ENCODE results near the gene HS1BP3. TPM values are rescaled to one million over a fixed set of nuclear protein-coding genes. Genes with fewer than 3 reads are reported as not detected.
A peak's percentile ranks its signal among the peaks of the same experiment; 100 is the strongest.

Gene HS1BP3
- total and polyA plus RNA-seq, 2 of the 13 experiments (the other 11 are each of a cell fraction or from before 2014, with no cell fraction given) = 15.2 to 22.0 TPM

DNA sequence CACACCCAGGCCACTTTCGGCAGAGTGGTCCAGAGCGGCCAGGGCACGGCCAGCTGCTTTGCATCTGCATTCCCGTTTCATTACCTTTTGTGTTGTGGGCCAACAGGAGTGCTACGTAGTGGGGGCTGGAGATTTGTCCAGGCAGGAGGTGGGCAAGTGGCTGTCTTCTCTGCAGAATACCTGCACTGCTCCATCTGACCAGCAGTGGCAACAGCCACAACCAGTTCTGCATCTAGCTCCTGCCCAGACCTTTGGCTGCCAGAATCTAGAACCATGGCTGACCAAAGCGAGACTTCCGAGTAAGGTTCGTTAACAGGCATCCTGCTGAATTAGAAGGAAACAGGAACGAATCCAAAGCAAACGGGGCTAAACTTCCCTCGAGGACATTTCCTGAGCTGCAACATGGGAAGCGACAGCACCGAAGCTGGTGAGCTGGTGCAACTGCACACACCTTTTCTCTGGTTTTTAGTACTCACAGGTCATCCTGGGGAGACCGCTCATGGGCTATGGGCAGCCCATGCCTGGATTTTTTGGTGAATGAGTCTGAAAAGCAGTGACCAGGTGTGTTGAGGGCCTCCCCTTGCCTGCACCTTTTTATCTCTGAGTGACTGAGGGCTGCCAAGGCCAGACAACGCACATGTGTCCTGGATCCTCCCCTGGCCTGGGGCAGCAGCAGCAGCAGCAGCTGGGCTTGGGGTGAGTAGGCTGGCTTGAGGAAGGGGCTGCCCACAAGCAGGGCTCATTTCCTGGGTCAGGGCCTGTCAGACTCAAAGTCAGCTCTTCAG lies 26.6 kb upstream of the HS1BP3 start (continued):
- TF ChIP-seq, protein P1, sequence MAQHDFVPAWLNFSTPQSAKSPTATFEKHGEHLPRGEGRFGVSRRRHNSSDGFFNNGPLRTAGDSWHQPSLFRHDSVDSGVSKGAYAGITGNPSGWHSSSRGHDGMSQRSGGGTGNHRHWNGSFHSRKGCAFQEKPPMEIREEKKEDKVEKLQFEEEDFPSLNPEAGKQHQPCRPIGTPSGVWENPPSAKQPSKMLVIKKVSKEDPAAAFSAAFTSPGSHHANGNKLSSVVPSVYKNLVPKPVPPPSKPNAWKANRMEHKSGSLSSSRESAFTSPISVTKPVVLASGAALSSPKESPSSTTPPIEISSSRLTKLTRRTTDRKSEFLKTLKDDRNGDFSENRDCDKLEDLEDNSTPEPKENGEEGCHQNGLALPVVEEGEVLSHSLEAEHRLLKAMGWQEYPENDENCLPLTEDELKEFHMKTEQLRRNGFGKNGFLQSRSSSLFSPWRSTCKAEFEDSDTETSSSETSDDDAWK (CRISPR knock-in tag; IDR thresholded peaks at IDR 0.05) = no peak
- TF ChIP-seq SALL1 (CRISPR knock-in tag; IDR thresholded peaks at IDR 0.05) = peak; percentile 24; the same call in 1 of the 2 replicates

DNA sequence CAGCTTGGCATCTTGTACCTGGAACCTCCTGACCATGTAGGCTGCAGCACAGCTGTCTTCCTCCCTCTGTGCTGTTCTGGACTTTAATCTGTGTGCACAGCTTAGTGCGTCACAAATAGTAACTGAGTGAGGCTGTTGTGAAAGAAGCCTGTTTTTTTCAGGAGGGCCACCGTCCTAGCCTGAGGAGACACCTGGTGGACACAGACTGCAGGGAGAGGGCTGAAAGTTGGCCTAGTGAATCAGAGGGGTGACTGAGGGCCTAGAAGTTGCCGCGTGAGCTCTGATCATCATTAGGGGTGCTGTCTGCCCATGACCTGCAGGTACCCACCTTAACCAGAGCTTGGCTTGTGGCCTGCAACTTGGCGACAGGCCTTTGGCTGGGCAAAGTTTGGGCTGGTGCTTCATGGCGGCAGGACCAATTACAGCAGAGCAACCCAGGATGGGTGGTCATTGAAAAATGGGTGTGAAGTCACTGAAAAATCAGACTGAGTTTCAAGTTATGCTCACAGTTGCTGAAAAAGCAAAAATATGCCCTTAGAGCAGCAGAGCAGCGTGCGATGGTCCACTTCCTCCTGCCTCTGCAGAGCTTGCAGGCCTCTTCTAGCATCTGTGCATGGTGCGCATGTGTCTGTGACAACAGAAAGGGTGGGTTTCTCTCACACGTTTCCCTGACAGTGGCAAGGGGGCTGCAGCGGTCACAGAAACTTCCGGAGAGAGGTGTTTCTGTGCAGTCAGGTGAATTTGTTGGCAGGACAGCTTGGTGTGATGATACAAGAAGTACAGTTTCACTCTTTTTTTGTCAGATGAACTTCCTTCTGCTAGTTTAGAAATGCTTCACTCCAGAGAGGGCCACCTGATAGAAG lies 25.7 kb upstream of the HS1BP3 start:
- H3K4me3 ChIP-seq (replicated peaks in 1 of 3; ENCODE audit: insufficient read depth in 1 of 3, low read depth in 2 of 3, low read length in 3 of 3) = peak overlapping the region in 2 of 3 experiments; percentile 36 to 64; a peak in 3 of 6 replicates
- H3K27me3 ChIP-seq (ENCODE audit: control insufficient read depth in 1 of 2, insufficient read depth in 2 of 2, low read length in 2 of 2) = no peaks in the 10 kb centered on the region
- ATAC-seq (peak; percentile 87), DNase-seq (ENCODE audit: low spot score) (peak; percentile 99), FAIRE-seq (peak; percentile 98)
- H2AFZ ChIP-seq (ENCODE audit: low read length) = no peak overlapping the region
- in situ Hi-C loops (cut with HindIII; ENCODE audit: extremely low pct_ligation_motif_present, low pct_unique_long_range_greater_than_20kb) (no loop called here), intact Hi-C loops (cut with micrococcal nuclease; ENCODE audit: unreplicated experiment) (loop anchor here (1.0 to 5.0 kb wide), 5 partner anchors 10 to 240 kb away; no protein-coding TSS in a partner anchor)
- BruUV-seq (replicated peaks) = no TSS peak
- ChIA-PET POLR2A (interaction anchor here (1.0 to 6.3 kb wide), 14 partner anchors 9 to 325 kb away, joined by 3 to 216 read pairs (median 5); partner anchors contain the start of genes GDF7, HS1BP3, LDAH and RHOB), CTCF (ENCODE audit: low intra/inter-chr PET ratio, low total read pairs) (interaction anchor here (0.9 to 3.0 kb wide), 6 partner anchors 10 to 286 kb away, joined by 3 to 61 read pairs (median 6); partner anchors contain the start of genes GDF7 and HS1BP3)
- WGBS (ENCODE audit: low lambda C conversion rate) = 60% methylated on average over 12 of the region's 12 CpGs
- H3K9me3 ChIP-seq (ENCODE audit: low read length) = no peaks in the 10 kb centered on the region
- peak overlapping the region; percentile 91 for H3K4me2 ChIP-seq (ENCODE audit: low read depth, low read length)
- no peaks in the 10 kb centered on the region for H3K79me2 ChIP-seq (ENCODE audit: insufficient read depth, low read length)
- peaks cover 5 to 12% of the 10 kb centered on the region in 2 experiments; a peak in 4 of 5 replicates for H3K36me3 ChIP-seq (replicated peaks in 1 of 2; ENCODE audit: control insufficient read depth in 1 of 2, insufficient read depth in 2 of 2, low read length in 2 of 2)
- H3K27ac ChIP-seq (ENCODE audit: extremely low read length, insufficient read depth, low read length) = peak overlapping the region; percentile 75
- H3K4me1 ChIP-seq (ENCODE audit: insufficient read depth, low read length) = peaks cover 44% of the 10 kb centered on the region
- no peaks in the 10 kb centered on the region for H4K20me1 ChIP-seq (ENCODE audit: insufficient read depth, low read length)
- peak overlapping the region; percentile 44 for H3K9ac ChIP-seq (ENCODE audit: insufficient read depth, low read depth, low read length)
- TF ChIP-seq KLF16 (CRISPR knock-in tag; IDR thresholded peaks at IDR 0.05) = peak in 1 of 2 experiments; percentile 91; a peak in 2 of 4 replicates
- TF ChIP-seq ZNF326 (CRISPR knock-in tag; IDR thresholded peaks at IDR 0.05; ENCODE audit: borderline replicate concordance) = no peak
- TF ChIP-seq TCF7 (IDR thresholded peaks at IDR 0.05; ENCODE audit: low read depth) = peak; percentile 32; the same call in 1 of the 2 replicates
- TF ChIP-seq SMARCC2 (IDR thresholded peaks at IDR 0.05) = no peak; the same call in 1 of the 2 replicates
- no peak for TF ChIP-seq ZNF841 (CRISPR knock-in tag; IDR thresholded peaks at IDR 0.05; ENCODE audit: borderline replicate concordance)
- TF ChIP-seq, protein P2, sequence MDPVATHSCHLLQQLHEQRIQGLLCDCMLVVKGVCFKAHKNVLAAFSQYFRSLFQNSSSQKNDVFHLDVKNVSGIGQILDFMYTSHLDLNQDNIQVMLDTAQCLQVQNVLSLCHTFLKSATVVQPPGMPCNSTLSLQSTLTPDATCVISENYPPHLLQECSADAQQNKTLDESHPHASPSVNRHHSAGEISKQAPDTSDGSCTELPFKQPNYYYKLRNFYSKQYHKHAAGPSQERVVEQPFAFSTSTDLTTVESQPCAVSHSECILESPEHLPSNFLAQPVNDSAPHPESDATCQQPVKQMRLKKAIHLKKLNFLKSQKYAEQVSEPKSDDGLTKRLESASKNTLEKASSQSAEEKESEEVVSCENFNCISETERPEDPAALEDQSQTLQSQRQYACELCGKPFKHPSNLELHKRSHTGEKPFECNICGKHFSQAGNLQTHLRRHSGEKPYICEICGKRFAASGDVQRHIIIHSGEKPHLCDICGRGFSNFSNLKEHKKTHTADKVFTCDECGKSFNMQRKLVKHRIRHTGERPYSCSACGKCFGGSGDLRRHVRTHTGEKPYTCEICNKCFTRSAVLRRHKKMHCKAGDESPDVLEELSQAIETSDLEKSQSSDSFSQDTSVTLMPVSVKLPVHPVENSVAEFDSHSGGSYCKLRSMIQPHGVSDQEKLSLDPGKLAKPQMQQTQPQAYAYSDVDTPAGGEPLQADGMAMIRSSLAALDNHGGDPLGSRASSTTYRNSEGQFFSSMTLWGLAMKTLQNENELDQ (CRISPR knock-in tag; IDR thresholded peaks at IDR 0.05; ENCODE audit: borderline replicate concordance) = no peak
- TF ChIP-seq, protein P3, sequence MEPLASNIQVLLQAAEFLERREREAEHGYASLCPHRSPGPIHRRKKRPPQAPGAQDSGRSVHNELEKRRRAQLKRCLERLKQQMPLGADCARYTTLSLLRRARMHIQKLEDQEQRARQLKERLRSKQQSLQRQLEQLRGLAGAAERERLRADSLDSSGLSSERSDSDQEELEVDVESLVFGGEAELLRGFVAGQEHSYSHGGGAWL (CRISPR knock-in tag; IDR thresholded peaks at IDR 0.05) = peak; percentile 41; the same call in 1 of the 2 replicates
- TF ChIP-seq ZBTB3 (CRISPR knock-in tag; IDR thresholded peaks at IDR 0.05; ENCODE audit: borderline replicate concordance, low read depth) = no peak
- TF ChIP-seq, protein P4, sequence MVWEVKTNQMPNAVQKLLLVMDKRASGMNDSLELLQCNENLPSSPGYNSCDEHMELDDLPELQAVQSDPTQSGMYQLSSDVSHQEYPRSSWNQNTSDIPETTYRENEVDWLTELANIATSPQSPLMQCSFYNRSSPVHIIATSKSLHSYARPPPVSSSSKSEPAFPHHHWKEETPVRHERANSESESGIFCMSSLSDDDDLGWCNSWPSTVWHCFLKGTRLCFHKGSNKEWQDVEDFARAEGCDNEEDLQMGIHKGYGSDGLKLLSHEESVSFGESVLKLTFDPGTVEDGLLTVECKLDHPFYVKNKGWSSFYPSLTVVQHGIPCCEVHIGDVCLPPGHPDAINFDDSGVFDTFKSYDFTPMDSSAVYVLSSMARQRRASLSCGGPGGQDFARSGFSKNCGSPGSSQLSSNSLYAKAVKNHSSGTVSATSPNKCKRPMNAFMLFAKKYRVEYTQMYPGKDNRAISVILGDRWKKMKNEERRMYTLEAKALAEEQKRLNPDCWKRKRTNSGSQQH (CRISPR knock-in tag; IDR thresholded peaks at IDR 0.05; ENCODE audit: low read depth) = peak; percentile 92; the same call in 1 of the 2 replicates
- TF ChIP-seq JUN (CRISPR knock-in tag; IDR thresholded peaks at IDR 0.05) = peak; percentile 93
- TF ChIP-seq MYC (CRISPR knock-in tag; IDR thresholded peaks at IDR 0.05; ENCODE audit: borderline replicate concordance) = peak; percentile 64; the same call in 1 of the 2 replicates

All from HepG2 (cell line).